ENCODE measurements around the gene SYNPO2L. TPM values are rescaled to one million over a fixed set of nuclear protein-coding genes. Genes with fewer than 3 reads are reported as not detected.

The SYNPO2L gene
- total and polyA plus RNA-seq, 4 experiments from 2014 or later: not detected

DNA sequence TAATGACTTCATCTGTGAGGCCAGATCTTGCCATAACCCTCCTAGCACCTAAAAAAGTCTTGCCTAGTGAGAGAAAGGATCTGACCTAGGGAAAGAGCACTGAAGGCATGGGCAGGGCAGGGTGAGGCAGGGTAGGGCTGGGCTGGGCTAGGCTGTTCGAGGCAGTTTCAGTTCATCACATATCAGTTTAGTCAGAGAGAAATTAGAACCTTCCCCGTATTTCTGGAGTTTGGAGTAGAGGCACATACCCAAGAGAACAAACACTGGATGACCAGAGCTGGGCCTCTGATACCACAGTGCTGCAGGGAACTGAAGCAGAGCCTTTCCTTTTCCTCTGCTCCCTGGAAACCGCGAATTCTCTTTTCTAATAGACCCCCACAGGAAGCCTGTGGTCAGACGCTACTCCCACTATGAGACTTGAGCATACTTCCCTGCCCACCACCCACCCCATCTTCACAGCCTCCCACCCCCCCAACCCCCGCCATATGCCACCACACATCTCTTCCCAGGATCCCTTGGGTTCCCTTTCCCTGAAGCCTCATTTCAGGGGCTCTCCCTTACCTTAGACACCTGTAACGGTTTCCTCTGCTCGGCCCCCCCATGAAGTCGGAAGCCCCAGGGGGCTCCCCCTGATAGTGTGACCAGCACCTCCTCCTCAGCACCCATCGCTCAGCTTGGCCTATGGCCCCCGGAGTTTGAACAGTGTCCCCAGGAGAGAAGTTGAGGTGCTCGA is 406 bp downstream of the SYNPO2L start:
- H3K36me3 ChIP-seq (ENCODE audit: insufficient read depth, low read length): no peaks in the 10 kb centered on the region
- H3K4me3 ChIP-seq (ENCODE audit: low read length in 2 of 2): no peak overlapping the region
- no peak overlapping the region for H3K27ac ChIP-seq (ENCODE audit: low read depth, low read length)
- H3K27me3 ChIP-seq (ENCODE audit: insufficient read depth, low read length): no peaks in the 10 kb centered on the region
- no peak for DNase-seq
- no peaks in the 10 kb centered on the region for H3K36me3 Mint-ChIP-seq
- H3K4me3 Mint-ChIP-seq: no peak overlapping the region
- ChIA-PET CTCF (ENCODE audit: partially characterized antibody) (no interaction called here), POLR2A (ENCODE audit: partially characterized antibody) (no interaction called here)
- H3K27ac Mint-ChIP-seq: no peak overlapping the region
- no peaks in the 10 kb centered on the region for H3K4me1 ChIP-seq (ENCODE audit: insufficient read depth, low read length)
- peaks cover 4 to 6% of the 10 kb centered on the region in 2 donors for H3K27me3 Mint-ChIP-seq
- intact Hi-C loops (cut with micrococcal nuclease): no loop called here
- H3K9me3 Mint-ChIP-seq: no peaks in the 10 kb centered on the region
- no peaks in the 10 kb centered on the region for H3K9me3 ChIP-seq (ENCODE audit: control insufficient read depth in 1 of 2, low read length in 2 of 2)
- no peaks in the 10 kb centered on the region for H3K4me1 Mint-ChIP-seq

DNA sequence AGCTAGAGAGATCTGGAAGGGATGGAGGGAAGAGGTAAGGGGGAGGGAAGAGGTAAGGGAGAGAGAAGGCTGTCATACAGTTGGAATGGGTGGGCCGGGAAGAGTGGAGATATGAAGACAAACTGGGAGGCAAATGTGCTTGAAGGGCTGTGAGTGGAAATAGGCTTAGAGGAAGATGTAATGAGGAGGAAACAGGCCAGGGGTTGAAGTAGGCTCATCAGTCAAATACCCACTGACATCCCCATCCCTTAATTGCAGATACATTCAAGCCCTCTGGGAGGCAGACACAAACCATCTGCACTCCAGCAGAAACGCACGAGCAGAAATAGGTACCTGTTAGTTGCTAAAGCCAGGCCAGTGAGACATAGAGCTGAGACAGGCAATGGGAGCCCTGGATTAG is 2.1 kb downstream of the SYNPO2L start:
- intact Hi-C loops (cut with micrococcal nuclease): no loop called here
- Mint-ChIP-seq H3K9me3 (no peaks in the 10 kb centered on the region), H3K4me3 (no peak overlapping the region), H3K36me3 (no peaks in the 10 kb centered on the region), H3K27ac (no peak overlapping the region), H3K27me3 (peaks cover 7 to 10% of the 10 kb centered on the region in 2 donors), H3K4me1 (peaks cover 0 to 3% (median 0%) of the 10 kb centered on the region in 4 donors)
- H3K27me3 ChIP-seq (ENCODE audit: insufficient read depth, low read length): no peaks in the 10 kb centered on the region
- H3K27ac ChIP-seq (ENCODE audit: low read depth, low read length): no peak overlapping the region
- no peak overlapping the region for H3K4me3 ChIP-seq (ENCODE audit: low read length in 2 of 2)
- H3K9me3 ChIP-seq (ENCODE audit: control insufficient read depth in 1 of 2, low read length in 2 of 2): no peaks in the 10 kb centered on the region
- no peak for DNase-seq
- no peaks in the 10 kb centered on the region for H3K4me1 ChIP-seq (ENCODE audit: insufficient read depth, low read length)
- ChIA-PET POLR2A (ENCODE audit: partially characterized antibody) (no interaction called here), CTCF (ENCODE audit: partially characterized antibody) (interaction anchor here (1.0 kb wide), 1 partner anchor 124 kb away, joined by 5 read pairs; no protein-coding TSS in a partner anchor)
- H3K36me3 ChIP-seq (ENCODE audit: insufficient read depth, low read length): no peaks in the 10 kb centered on the region

DNA sequence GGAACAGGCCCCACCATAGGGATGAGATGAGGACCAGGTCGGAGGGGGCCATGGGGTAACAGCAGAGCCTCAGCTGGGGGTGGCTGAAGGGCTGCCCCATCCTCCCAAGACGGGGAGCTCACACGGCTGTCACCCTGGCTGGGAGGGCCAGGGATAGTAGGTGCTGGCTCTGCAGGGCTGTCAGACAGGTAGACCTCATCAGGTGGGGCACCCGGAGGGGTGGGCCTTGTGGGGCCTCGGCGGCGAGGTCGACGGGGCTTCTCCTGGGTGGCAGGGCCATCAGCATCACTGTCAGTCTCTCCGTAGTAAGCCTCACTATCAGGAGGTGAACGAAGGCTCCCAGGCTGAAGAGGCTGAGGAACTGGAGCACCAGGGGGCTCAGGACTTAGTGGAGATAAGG is 2.6 kb downstream of the SYNPO2L start:
- POLR2A ChIA-PET (ENCODE audit: partially characterized antibody): no interaction called here

DNA sequence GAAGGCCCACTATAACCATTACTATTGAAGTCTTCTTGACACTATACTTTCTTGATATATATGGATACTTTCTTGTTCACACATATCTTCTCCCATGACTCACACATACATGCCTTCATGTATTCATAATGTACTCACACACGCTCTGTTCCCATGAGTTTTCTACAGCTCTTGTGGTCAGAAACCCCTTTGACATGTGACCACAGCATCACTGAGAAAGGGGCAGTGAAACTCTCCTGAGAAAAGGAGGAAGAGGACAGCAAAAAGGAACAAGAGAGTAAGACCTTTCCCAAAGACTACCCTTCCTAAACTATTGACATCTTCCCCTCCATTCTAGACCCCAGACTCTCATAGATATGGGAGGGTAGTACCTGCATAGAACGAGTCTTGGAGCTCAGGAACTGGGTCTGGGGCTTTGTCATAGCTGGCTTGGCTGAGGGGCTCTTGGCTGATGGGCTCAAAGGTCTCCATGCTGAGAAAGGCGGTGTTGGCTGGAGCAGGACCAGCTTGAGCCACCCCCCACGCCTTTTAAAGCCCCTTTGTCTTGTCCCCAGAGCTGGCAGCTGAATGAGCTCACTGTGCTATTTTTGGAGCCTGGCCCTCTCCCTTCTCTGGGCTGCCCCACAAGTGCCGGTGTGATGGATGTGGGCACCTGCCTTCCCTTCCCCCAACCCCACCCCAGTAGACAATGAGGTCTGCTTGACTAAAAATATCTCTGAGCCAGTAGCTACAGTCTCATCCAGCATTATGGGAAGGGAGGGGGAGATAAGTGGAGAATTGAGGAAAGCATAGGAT is 5.1 kb downstream of the SYNPO2L start:
- POLR2A ChIA-PET (ENCODE audit: partially characterized antibody): no interaction called here
- no peaks in the 10 kb centered on the region for H3K36me3 ChIP-seq (ENCODE audit: insufficient read depth, low read length)
- no peak overlapping the region for H3K4me3 Mint-ChIP-seq
- intact Hi-C loops (cut with micrococcal nuclease): no loop called here
- H3K4me1 ChIP-seq (ENCODE audit: insufficient read depth, low read length): no peaks in the 10 kb centered on the region
- peaks cover 7 to 11% of the 10 kb centered on the region in 2 donors for H3K27me3 Mint-ChIP-seq
- H3K27ac ChIP-seq (ENCODE audit: low read depth, low read length): no peak overlapping the region
- H3K9me3 Mint-ChIP-seq: no peaks in the 10 kb centered on the region
- CTCF ChIA-PET (ENCODE audit: partially characterized antibody): interaction anchor here (0.6 to 12.2 kb wide), 2 partner anchors 43 to 118 kb away, joined by 3 to 312 read pairs; no protein-coding TSS in a partner anchor
- peaks cover 0 to 3% (median under 1%) of the 10 kb centered on the region in 4 donors for H3K4me1 Mint-ChIP-seq
- no peaks in the 10 kb centered on the region for H3K36me3 Mint-ChIP-seq
- H3K9me3 ChIP-seq (ENCODE audit: control insufficient read depth in 1 of 2, low read length in 2 of 2): no peaks in the 10 kb centered on the region
- H3K27me3 ChIP-seq (ENCODE audit: insufficient read depth, low read length): no peaks in the 10 kb centered on the region
- DNase-seq: no peak
- no peak overlapping the region for H3K27ac Mint-ChIP-seq
- H3K4me3 ChIP-seq (ENCODE audit: low read length in 2 of 2): no peak overlapping the region

More for the DNA sequence above, 2.6 kb downstream of the SYNPO2L start:
- Mint-ChIP-seq H3K27me3 (peaks cover 7 to 11% of the 10 kb centered on the region in 2 donors), H3K4me3 (no peak overlapping the region), H3K27ac (no peak overlapping the region), H3K36me3 (no peaks in the 10 kb centered on the region), H3K9me3 (no peaks in the 10 kb centered on the region), H3K4me1 (peaks cover 0 to 3% (median 0%) of the 10 kb centered on the region in 4 donors)
- DNase-seq: no peak
- Histone ChIP-seq H3K4me1 (ENCODE audit: insufficient read depth, low read length) (no peaks in the 10 kb centered on the region), H3K27me3 (ENCODE audit: insufficient read depth, low read length) (no peaks in the 10 kb centered on the region), H3K27ac (ENCODE audit: low read depth, low read length) (no peak overlapping the region), H3K36me3 (ENCODE audit: insufficient read depth, low read length) (no peaks in the 10 kb centered on the region), H3K4me3 (ENCODE audit: low read length in 2 of 2) (no peak overlapping the region), H3K9me3 (ENCODE audit: control insufficient read depth in 1 of 2, low read length in 2 of 2) (no peaks in the 10 kb centered on the region)
- intact Hi-C loops (cut with micrococcal nuclease): no loop called here
- CTCF ChIA-PET (ENCODE audit: partially characterized antibody): interaction anchor here (1.0 kb wide), 1 partner anchor 124 kb away, joined by 5 read pairs; no protein-coding TSS in a partner anchor

DNA sequence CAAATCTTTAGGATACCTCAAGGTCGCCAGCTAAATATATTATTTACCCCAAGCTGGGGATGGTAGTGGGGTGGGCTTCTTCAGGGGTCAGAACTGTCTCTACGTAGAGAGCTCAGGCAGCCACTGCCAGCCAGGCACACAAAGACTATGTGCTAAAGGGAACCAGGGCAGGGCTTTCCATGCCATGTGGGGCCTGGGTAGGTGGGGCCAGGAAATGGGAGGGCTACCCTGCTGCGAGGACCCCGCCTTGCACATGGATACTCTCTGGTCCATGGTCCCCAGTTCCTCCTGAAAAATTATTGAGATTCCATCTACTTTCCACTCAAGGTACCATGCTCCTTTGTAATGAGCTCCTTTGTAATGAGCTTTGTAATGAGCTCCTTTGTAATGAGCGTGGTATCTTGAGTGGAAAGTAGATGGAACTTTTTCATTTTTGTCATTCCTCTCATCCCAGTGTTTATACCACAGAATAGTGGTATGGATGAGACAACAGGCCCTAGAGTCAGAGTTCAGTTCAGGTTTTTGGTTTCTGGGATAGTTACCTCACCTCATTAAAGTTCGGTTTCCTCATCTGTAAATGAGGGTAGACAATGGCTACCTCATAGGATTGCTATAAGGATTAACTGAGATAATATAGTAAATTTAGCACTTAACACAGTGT is 5.8 kb downstream of the SYNPO2L start:
- Histone ChIP-seq H3K36me3 (ENCODE audit: insufficient read depth, low read length) (no peaks in the 10 kb centered on the region), H3K4me1 (ENCODE audit: insufficient read depth, low read length) (no peaks in the 10 kb centered on the region), H3K9me3 (ENCODE audit: control insufficient read depth in 1 of 2, low read length in 2 of 2) (no peaks in the 10 kb centered on the region), H3K27me3 (ENCODE audit: insufficient read depth, low read length) (no peaks in the 10 kb centered on the region), H3K4me3 (ENCODE audit: low read length in 2 of 2) (no peak overlapping the region), H3K27ac (ENCODE audit: low read depth, low read length) (no peak overlapping the region)
- ChIA-PET POLR2A (ENCODE audit: partially characterized antibody) (no interaction called here), CTCF (ENCODE audit: partially characterized antibody) (interaction anchor here (12.2 kb wide), 1 partner anchor 118 kb away, joined by 312 read pairs; no protein-coding TSS in a partner anchor)
- H3K4me1 Mint-ChIP-seq: peaks cover 0 to 3% (median under 1%) of the 10 kb centered on the region in 4 donors
- peaks cover 7 to 11% of the 10 kb centered on the region in 2 donors for H3K27me3 Mint-ChIP-seq
- intact Hi-C loops (cut with micrococcal nuclease): no loop called here
- no peak overlapping the region for H3K4me3 Mint-ChIP-seq
- no peaks in the 10 kb centered on the region for H3K9me3 Mint-ChIP-seq
- no peak for DNase-seq
- H3K36me3 Mint-ChIP-seq: no peaks in the 10 kb centered on the region
- H3K27ac Mint-ChIP-seq: no peak overlapping the region

DNA sequence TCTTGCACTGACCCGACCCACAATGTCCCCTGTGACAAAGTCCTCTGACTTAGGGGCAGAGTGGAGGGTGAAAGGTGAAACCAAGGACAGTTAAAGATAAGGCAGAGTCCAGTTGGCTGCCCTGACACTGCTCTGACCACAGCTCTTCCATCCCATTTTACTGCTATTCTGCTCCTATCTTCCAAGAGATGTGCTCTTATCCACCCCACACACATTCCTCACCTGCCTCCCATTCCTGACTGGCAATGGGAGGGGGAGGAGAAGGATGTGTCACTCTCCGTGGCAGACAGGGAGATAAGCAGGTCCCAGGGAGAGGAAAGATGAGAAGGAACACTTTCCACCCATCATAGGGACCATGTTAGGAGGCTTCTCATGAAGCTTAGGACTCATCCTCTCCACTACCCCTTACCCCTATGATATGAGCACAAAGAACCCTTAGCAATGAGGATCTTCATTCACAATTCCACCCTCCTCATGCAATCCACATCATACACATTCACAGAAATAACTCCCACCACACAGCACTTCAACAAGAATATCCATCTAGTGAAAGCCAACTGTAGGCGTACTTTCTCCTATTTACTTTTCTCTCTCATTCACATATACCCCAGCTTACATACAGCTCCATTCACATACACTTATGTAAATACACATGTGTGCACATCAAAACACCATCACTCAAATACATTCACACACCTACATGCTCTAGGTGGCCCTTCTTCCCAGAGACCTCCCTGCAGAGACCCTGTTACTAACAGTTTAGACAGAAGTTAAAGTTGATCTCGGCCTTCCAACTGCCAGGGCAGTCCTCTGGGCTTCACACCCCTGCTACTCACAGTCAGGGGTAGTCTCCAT is 6.6 kb downstream of the SYNPO2L start:
- Histone ChIP-seq H3K27ac (ENCODE audit: low read depth, low read length) (no peak overlapping the region), H3K27me3 (ENCODE audit: insufficient read depth, low read length) (no peaks in the 10 kb centered on the region), H3K36me3 (ENCODE audit: insufficient read depth, low read length) (no peaks in the 10 kb centered on the region), H3K4me3 (ENCODE audit: low read length in 2 of 2) (no peak overlapping the region), H3K9me3 (ENCODE audit: control insufficient read depth in 1 of 2, low read length in 2 of 2) (no peaks in the 10 kb centered on the region), H3K4me1 (ENCODE audit: insufficient read depth, low read length) (no peaks in the 10 kb centered on the region)
- H3K4me3 Mint-ChIP-seq: peak overlapping the region in 4 of 8 donors; percentile 1 to 63 (median 26)
- H3K9me3 Mint-ChIP-seq: no peaks in the 10 kb centered on the region
- H3K36me3 Mint-ChIP-seq: no peaks in the 10 kb centered on the region
- peak overlapping the region in 1 of 7 donors; percentile 54 for H3K27ac Mint-ChIP-seq
- H3K4me1 Mint-ChIP-seq: peaks cover 3 to 4% (median 4%) of the 10 kb centered on the region in 4 donors
- DNase-seq: no peak
- ChIA-PET CTCF (ENCODE audit: partially characterized antibody) (interaction anchor here (12.2 kb wide), 1 partner anchor 117 kb away, joined by 312 read pairs; no protein-coding TSS in a partner anchor), POLR2A (ENCODE audit: partially characterized antibody) (no interaction called here)
- peaks cover 7 to 12% of the 10 kb centered on the region in 2 donors for H3K27me3 Mint-ChIP-seq
- intact Hi-C loops (cut with micrococcal nuclease): no loop called here

All from CD4-positive, alpha-beta memory T cell (primary cell).